ENCODE data around the gene CNTNAP5.

CNTNAP5 gene

GRCh38 chr2:124915567-124915966 is 890.5 kb downstream of the CNTNAP5 start:
- no peak overlapping the region for H3K27ac Mint-ChIP-seq
- H3K4me1 Mint-ChIP-seq, result no peaks in the 10 kb centered on the region
- H3K4me3 Mint-ChIP-seq, result no peak overlapping the region

GRCh38 chr2:124919296-124919695 is 894.2 kb downstream of the CNTNAP5 start:
- Mint-ChIP-seq H3K27ac (no peak overlapping the region), H3K9me3 (peaks cover 8% of the 10 kb centered on the region), H3K36me3 (no peaks in the 10 kb centered on the region), H3K27me3 (no peaks in the 10 kb centered on the region), H3K4me3 (no peak overlapping the region), H3K4me1 (no peaks in the 10 kb centered on the region)
- ATAC-seq (ENCODE audit: low read depth) (no peak), DNase-seq (ENCODE audit: low spot score in 2 of 2) (no peak)

More at GRCh38 chr2:124915567-124915966, 890.5 kb downstream of the CNTNAP5 start:
- H3K36me3 Mint-ChIP-seq, result no peaks in the 10 kb centered on the region
- DNase-seq (ENCODE audit: low spot score in 2 of 2) (no peak), ATAC-seq (ENCODE audit: low read depth) (no peak)
- H3K9me3 Mint-ChIP-seq, result peaks cover 4% of the 10 kb centered on the region
- H3K27me3 Mint-ChIP-seq, result no peaks in the 10 kb centered on the region

GRCh38 chr2:124920448-124920847 is 895.4 kb downstream of the CNTNAP5 start:
- no peak for DNase-seq (ENCODE audit: low spot score in 2 of 2)
- peaks cover 8% of the 10 kb centered on the region for H3K9me3 Mint-ChIP-seq
- no peak for ATAC-seq (ENCODE audit: low read depth)
- H3K4me3 Mint-ChIP-seq, result no peak overlapping the region
- no peaks in the 10 kb centered on the region for H3K27me3 Mint-ChIP-seq
- no peak overlapping the region for H3K27ac Mint-ChIP-seq
- no peaks in the 10 kb centered on the region for H3K36me3 Mint-ChIP-seq
- H3K4me1 Mint-ChIP-seq, result no peaks in the 10 kb centered on the region

- no peaks in the 10 kb centered on the region for H3K4me1 Mint-ChIP-seq
- ATAC-seq (ENCODE audit: low read depth), result no peak
Measured at GRCh38 chr2:124921191-124921590, 896.1 kb downstream of the CNTNAP5 start.

GRCh38 chr2:124923097-124923496 is 898.0 kb downstream of the CNTNAP5 start:
- ATAC-seq (ENCODE audit: low read depth), result no peak
- Mint-ChIP-seq H3K36me3 (no peaks in the 10 kb centered on the region), H3K4me3 (no peak overlapping the region), H3K4me1 (no peaks in the 10 kb centered on the region), H3K27me3 (no peaks in the 10 kb centered on the region), H3K27ac (no peak overlapping the region), H3K9me3 (peaks cover 12% of the 10 kb centered on the region)
- DNase-seq (ENCODE audit: low spot score in 2 of 2), result no peak

More at GRCh38 chr2:124921191-124921590, 896.1 kb downstream of the CNTNAP5 start:
- Mint-ChIP-seq H3K27me3 (no peaks in the 10 kb centered on the region), H3K27ac (no peak overlapping the region), H3K4me3 (no peak overlapping the region), H3K36me3 (no peaks in the 10 kb centered on the region), H3K9me3 (peaks cover 8% of the 10 kb centered on the region)
- no peak for DNase-seq (ENCODE audit: low spot score in 2 of 2)

GRCh38 chr2:124933883-124934282 is 908.8 kb downstream of the CNTNAP5 start:
- Mint-ChIP-seq H3K27me3 (no peaks in the 10 kb centered on the region), H3K4me3 (no peak overlapping the region), H3K36me3 (no peaks in the 10 kb centered on the region), H3K27ac (no peak overlapping the region), H3K4me1 (no peaks in the 10 kb centered on the region), H3K9me3 (peaks cover 2% of the 10 kb centered on the region)
- DNase-seq (ENCODE audit: low spot score in 2 of 2), result no peak
- no peak for ATAC-seq (ENCODE audit: low read depth)

GRCh38 chr2:124953921-124954320 is 928.8 kb downstream of the CNTNAP5 start:
- ATAC-seq (ENCODE audit: low read depth) (no peak), DNase-seq (ENCODE audit: low spot score in 2 of 2) (no peak)
- Mint-ChIP-seq H3K27me3 (no peaks in the 10 kb centered on the region), H3K4me1 (no peaks in the 10 kb centered on the region), H3K9me3 (peaks cover 5% of the 10 kb centered on the region), H3K36me3 (no peaks in the 10 kb centered on the region), H3K4me3 (no peak overlapping the region), H3K27ac (no peak overlapping the region)

- no peaks in the 10 kb centered on the region for H3K36me3 Mint-ChIP-seq
- no peak overlapping the region for H3K4me3 Mint-ChIP-seq
- ATAC-seq (ENCODE audit: low read depth) (no peak), DNase-seq (ENCODE audit: low spot score in 2 of 2) (no peak)
- H3K4me1 Mint-ChIP-seq, result no peaks in the 10 kb centered on the region
- H3K27me3 Mint-ChIP-seq, result no peaks in the 10 kb centered on the region
- no peak overlapping the region for H3K27ac Mint-ChIP-seq
- H3K9me3 Mint-ChIP-seq, result peaks cover 2% of the 10 kb centered on the region
Measured at GRCh38 chr2:124959581-124959980, 934.5 kb downstream of the CNTNAP5 start.

GRCh38 chr2:124961132-124961531 is 936.0 kb downstream of the CNTNAP5 start:
- ATAC-seq (ENCODE audit: low read depth) (no peak), DNase-seq (ENCODE audit: low spot score in 2 of 2) (no peak)
- Mint-ChIP-seq H3K9me3 (peaks cover 2% of the 10 kb centered on the region), H3K4me3 (no peak overlapping the region), H3K4me1 (no peaks in the 10 kb centered on the region), H3K27ac (no peak overlapping the region), H3K27me3 (no peaks in the 10 kb centered on the region), H3K36me3 (no peaks in the 10 kb centered on the region)

All from memory B cell (primary cell).